Activated CD8-positive, alpha-beta memory T cell treated with anti-CD3 and anti-CD28 coated beads for 1 hour (primary cell): ENCODE data around the gene ARL16.

Source experiments
- DNase-seq, 2 donors: peaks; one replicate each; pipeline ENCODE4 v3.0.0-alpha.2; 2020; ENCODE audit warnings: low read depth in 1 of 2; ENCODE audit errors: extremely low read depth in 1 of 2

The ARL16 gene

GRCh38 chr17:81648013-81648706, 35.4 kb downstream of the ARL16 start:
- DNase-seq = no peak

GRCh38 chr17:81647640-81648012, 36.0 kb downstream of the ARL16 start:
- DNase-seq = no peak

DNA sequence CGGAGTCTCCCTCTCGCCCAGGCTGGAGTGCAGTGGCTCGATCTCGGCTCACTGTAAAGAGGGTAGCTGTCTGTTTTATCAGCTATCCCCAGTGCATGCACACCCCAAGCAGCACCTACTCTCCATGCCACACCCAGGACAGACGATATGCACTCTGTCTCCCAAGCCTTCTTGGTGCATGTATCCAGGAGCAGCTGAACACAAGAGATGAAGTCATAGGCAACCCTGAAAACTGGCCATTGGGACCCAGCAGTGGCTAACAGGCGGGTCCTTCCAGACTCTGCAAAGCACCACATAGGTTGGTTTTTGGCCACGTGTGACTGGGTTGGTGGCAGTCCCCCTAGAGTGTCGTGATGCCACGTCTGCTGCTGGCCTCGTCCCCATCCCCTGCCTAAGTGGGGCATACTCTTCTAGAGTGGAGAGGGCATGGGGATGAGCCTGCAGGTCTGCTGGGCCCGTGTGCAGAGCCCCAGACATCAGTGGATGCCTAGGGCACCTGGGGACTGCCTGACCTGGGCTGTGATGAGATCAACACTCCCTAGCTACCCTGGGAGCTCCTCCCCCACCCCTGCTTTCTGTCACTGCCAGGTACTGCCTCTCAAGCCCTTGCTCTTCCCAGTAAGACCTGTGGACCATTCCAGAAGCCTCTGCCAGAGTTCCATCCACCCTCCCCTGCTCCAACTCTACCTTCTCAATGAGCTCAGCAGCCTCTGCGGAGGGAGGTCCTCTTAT, 36.6 kb downstream of the ARL16 start:
- no peak for DNase-seq

GRCh38 chr17:81644976-81645952, 38.3 kb downstream of the ARL16 start:
- DNase-seq = no peak

DNA sequence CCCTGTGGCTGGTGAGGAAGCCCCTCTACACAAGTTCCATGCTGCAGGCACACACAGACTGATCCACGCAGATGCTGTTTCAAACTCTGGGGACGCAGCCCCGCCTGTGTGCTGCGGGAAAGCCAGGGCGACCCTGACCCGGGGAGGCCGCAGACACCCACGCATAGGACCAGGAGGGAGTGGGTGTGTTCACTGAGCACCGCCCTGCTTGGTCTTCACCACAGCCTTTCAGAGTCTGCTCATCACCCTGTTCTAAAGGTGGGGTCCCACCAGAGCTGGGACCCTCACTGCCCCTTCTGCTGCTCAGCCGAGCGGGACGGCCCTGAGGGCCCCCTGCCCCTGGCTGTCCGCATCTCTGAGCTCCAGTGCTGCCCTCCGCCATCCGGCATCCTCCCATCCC, 39.1 kb downstream of the ARL16 start:
- DNase-seq = no peak

- DNase-seq = no peak
These were observed 41.6 kb downstream of the ARL16 start for GRCh38 chr17:81641825-81642489.

GRCh38 chr17:81640011-81640410, 43.6 kb downstream of the ARL16 start:
- no peak for DNase-seq

DNA sequence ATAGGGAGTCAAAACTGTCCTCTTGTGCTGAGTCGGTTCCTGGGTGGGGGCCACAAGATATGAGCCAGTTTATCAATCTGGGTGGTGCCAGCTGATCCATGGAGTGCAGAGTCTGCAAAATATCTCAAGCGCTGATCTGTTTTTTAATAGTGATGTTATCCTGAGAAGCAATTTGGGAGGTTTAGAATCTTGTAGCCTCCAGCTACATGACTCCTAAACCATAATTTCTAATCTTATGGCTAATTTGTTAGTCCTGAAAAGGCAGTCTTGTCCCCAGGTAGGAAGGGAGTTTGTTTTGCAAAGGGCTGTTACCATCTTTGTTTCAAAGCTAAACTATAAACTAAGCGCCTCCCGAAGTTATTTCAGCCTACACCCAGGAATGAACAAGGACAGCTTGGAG, 44.9 kb downstream of the ARL16 start:
- no peak for DNase-seq

DNA sequence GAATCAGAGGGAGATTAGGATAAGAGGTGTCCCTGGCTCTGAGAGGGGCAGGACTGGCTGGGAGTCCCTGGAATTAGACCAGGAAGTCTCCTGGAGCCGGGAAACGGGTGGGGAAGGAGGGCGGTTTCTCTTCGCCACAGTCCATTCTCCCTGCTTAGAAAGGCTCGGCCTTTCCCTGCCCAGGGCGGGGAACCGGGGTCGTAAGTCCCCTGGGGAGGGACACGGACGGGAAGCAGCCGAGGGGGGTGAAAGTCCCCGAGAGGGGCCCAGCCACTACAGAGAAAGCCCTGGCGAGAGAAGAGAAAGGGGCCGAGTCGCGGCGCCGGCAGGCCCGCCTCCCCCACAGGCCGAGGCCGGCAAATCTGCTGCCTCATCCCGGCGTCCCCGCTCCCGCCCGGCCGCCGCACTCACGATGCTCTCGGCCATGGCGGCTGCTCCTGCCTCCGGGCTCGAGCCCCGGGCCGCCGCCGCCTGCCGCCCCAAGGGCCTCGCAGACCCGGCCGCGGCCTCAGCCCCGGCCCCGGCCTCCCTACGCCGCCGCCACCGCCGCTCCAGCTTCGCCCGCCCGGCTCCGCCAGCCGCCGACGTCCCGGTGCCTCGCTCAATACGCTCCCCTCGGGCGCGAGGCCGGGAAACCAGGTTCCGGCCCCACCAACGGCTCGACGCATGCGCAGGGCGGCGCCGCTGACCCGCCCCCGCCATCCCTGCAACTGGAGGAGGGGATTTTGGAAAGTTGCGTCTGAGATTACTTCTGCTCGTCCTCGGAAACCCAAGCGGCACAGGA, 46.9 kb downstream of the ARL16 start, which contains the start of the genes NPLOC4 and TSPAN10:
NPLOC4 (minus strand) TSS at position 608 of the 784 bp plus-strand sequence; CDS start at position 426, 182 bp downstream.
TSPAN10 (plus strand) TSS at position 692 of the 784 bp plus-strand sequence. CDS start 5,217 bp downstream, outside the sequence.
- DNase-seq = peak; percentile 62 to 80

DNA sequence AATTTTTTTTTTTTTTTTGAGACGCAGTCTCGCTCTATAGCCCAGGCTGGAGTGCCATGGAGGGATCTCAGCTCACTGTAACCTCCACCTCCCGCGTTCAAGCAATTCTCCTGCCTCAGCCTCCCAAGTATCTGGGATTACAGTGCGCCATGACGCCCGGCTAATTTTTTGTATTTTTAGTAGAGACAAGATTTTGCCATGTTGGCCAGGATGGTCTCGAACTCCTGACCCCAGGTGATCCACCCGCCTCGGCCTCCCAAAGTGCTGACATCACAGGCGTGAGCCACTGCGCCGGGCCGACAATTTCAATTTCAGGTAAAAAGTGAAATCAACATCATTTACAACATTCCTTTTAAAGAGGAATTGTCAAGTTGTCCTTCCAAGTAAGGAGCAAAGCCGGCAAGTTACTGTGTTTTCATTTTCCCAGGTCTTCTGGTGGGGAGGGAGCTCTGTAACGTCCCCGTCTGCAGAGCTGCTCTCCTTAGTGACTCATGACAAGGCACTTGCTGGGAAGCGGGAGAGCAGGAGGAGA, 47.6 kb downstream of the ARL16 start:
- no peak for DNase-seq

DNA sequence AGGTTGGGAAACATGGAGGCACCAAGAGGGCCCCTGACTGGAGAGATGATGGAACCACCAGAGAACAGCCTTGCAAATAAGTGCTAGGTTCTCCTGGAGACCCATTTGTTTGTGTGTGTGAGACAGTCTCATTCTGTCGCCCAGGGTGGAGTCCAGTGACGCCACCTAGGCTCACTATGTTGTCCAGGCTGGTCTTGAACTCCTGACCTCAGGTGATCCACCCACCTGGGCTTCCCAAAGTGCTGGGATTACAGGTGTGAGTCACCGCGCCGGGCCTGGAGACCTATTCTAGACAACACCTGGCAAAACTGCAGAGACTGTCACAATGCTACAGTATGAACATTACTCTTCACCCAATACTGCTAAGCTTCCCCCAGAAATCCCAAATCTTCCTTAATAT, 48.2 kb downstream of the ARL16 start:
- no peak for DNase-seq

GRCh38 chr17:81631482-81631881, 52.1 kb downstream of the ARL16 start:
- DNase-seq = no peak
